KMS-11 (cell line): Measurements from ENCODE around the gene FAAP20.

ENCODE experiments used
- H2AFZ ChIP-seq: fragments of 200-600 bp; sonication (generic); 2 replicates; pipeline ENCODE4 v1.6.1; 2016; ENCODE audit warnings: antibody characterized with exemption, mixed run types, low read depth
- H3K27ac ChIP-seq: fragments of 200-600 bp; sonication (generic); 2 replicates; pipeline ENCODE4 v1.6.1; 2016; ENCODE audit warnings: mild to moderate bottlenecking, mixed run types
- H3K27me3 ChIP-seq: fragments of 200-600 bp; sonication (generic); 2 replicates; pipeline ENCODE4 v1.6.1; 2017; ENCODE audit warnings: mild to moderate bottlenecking, low read depth, mixed run types, moderate library complexity; ENCODE audit not compliant: insufficient read depth
- H3K36me3 ChIP-seq: fragments of 200-600 bp; sonication (generic); 2 replicates; pipeline ENCODE4 v1.6.1; 2017; ENCODE audit warnings: mild to moderate bottlenecking, mixed run types; ENCODE audit not compliant: insufficient read depth
- H3K4me1 ChIP-seq: fragments of 200-600 bp; sonication (generic); 2 replicates; pipeline ENCODE4 v1.6.1; 2016; ENCODE audit warnings: mild to moderate bottlenecking, low read depth, mixed run types; ENCODE audit not compliant: poor library complexity, severe bottlenecking
- H3K4me2 ChIP-seq: fragments of 200-600 bp; sonication (generic); 2 replicates; pipeline ENCODE4 v1.7.0; 2016; ENCODE audit warnings: mild to moderate bottlenecking, mixed run types
- H3K4me3 ChIP-seq: fragments of 200-600 bp; sonication (generic); IDR thresholded peaks from 2 replicates; pipeline ENCODE4 v1.6.1; 2017; ENCODE audit warnings: low read depth, low read length, mixed read lengths; ENCODE audit not compliant: insufficient read depth
- H3K79me2 ChIP-seq: fragments of 200-600 bp; sonication (generic); 2 replicates; pipeline ENCODE4 v1.6.1; 2016; ENCODE audit warnings: low read depth, mixed run types; ENCODE audit not compliant: insufficient read depth
- H3K9ac ChIP-seq: fragments of 200-600 bp; sonication (generic); 2 replicates; pipeline ENCODE4 v1.6.1; 2016; ENCODE audit warnings: mild to moderate bottlenecking, mixed run types
- H4K20me1 ChIP-seq: fragments of 200-600 bp; sonication (generic); 2 replicates; pipeline ENCODE4 v1.6.1; 2016; ENCODE audit warnings: mild to moderate bottlenecking, mixed run types; ENCODE audit not compliant: insufficient read depth
- TF ChIP-seq, protein P1 (sequence below): fragments of 200-600 bp; sonication (generic); conservative IDR thresholded peaks from 2 replicates; pipeline ENCODE4 v1.6.1; 2017; ENCODE audit warnings: low read depth, mild to moderate bottlenecking, antibody characterized with exemption, low read length, moderate library complexity, mixed read lengths

The FAAP20 gene

DNA sequence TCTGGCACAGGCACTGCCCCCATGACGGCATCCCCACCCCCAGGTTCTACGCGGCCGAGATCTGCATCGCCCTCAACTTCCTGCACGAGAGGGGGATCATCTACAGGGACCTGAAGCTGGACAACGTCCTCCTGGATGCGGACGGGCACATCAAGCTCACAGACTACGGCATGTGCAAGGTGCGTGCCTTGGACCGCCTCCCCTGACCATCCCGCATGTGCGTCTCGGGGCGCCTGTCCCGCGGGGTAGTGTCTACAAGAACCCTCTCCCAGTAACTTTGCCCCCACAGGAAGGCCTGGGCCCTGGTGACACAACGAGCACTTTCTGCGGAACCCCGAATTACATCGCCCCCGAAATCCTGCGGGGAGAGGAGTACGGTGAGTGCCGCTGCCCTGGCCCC, 22.6 kb downstream of the FAAP20 start:
- Histone ChIP-seq H3K4me2 (no peak overlapping the region), H3K36me3 (no peaks in the 10 kb centered on the region), H4K20me1 (no peaks in the 10 kb centered on the region), H3K4me1 (no peaks in the 10 kb centered on the region), H2AFZ (no peak overlapping the region), H3K9ac (no peak overlapping the region), H3K4me3 (no peak overlapping the region), H3K27me3 (peaks cover 66% of the 10 kb centered on the region), H3K79me2 (no peaks in the 10 kb centered on the region), H3K27ac (no peak overlapping the region)
- TF ChIP-seq, protein P1, sequence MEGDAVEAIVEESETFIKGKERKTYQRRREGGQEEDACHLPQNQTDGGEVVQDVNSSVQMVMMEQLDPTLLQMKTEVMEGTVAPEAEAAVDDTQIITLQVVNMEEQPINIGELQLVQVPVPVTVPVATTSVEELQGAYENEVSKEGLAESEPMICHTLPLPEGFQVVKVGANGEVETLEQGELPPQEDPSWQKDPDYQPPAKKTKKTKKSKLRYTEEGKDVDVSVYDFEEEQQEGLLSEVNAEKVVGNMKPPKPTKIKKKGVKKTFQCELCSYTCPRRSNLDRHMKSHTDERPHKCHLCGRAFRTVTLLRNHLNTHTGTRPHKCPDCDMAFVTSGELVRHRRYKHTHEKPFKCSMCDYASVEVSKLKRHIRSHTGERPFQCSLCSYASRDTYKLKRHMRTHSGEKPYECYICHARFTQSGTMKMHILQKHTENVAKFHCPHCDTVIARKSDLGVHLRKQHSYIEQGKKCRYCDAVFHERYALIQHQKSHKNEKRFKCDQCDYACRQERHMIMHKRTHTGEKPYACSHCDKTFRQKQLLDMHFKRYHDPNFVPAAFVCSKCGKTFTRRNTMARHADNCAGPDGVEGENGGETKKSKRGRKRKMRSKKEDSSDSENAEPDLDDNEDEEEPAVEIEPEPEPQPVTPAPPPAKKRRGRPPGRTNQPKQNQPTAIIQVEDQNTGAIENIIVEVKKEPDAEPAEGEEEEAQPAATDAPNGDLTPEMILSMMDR: no peak

DNA sequence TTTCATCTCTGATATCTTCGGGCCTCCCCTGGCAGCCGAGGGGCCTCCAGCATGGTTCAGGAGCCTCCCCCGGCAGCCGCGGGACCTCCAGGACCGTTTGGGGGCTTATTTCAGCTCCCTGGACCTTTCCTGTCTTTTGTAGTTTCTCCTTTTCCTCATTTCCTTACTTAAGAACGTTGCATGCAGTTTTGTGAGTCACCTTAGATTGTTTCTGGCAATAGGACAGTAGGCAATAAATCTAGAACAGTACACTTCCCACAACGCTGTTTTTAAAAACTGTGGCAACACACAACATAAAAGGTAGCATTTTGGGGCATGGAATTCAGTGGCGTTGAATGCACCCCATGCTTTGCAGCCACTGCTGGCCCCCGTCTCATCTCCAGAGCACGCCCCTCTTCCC, 24.4 kb downstream of the FAAP20 start:
- Histone ChIP-seq H3K79me2 (no peaks in the 10 kb centered on the region), H3K36me3 (no peaks in the 10 kb centered on the region)

DNA sequence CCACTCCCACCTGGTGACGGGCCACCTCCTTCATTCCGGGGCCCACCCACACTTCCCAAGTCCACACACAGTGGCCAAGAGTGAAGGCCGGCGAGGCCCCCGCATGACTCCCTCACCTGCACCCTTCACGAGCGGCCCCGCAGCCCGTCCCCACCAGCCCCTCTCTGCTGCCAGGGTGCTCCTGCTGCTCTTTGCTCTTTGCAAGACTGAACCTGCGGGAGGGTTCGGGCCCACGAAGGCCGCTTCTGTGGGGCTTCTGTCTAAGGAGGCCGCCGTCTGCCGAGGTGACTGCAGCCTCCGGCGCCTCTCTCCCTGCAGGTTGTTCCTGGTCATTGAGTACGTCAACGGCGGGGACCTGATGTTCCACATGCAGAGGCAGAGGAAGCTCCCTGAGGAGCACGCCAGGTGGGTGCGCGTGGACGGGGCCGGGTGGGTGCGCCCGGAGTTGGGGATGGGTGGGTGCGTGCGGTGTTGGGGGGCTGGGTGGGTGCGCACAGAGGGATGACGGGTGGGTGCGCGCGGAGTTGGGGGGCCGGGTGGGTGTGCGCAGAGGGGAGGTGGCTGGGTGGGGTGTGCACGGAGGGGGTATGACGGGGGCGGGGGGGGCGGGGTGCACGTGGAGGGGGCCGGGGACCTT, 25.3 kb downstream of the FAAP20 start:
- TF ChIP-seq, protein P1: no peak
- Histone ChIP-seq H3K36me3 (no peaks in the 10 kb centered on the region), H3K4me1 (no peaks in the 10 kb centered on the region), H4K20me1 (no peaks in the 10 kb centered on the region), H3K4me3 (no peak overlapping the region), H3K4me2 (no peak overlapping the region), H3K79me2 (no peaks in the 10 kb centered on the region), H3K27me3 (peaks cover 73% of the 10 kb centered on the region), H3K9ac (no peak overlapping the region), H2AFZ (no peak overlapping the region), H3K27ac (no peak overlapping the region)

More for the DNA sequence above, 24.4 kb downstream of the FAAP20 start:
- no peaks in the 10 kb centered on the region for H4K20me1 ChIP-seq
- no peak overlapping the region for H3K9ac ChIP-seq
- no peak overlapping the region for H3K4me3 ChIP-seq
- no peak overlapping the region for H2AFZ ChIP-seq
- H3K27me3 ChIP-seq: peaks cover 70% of the 10 kb centered on the region
- TF ChIP-seq, protein P1: no peak
- H3K4me2 ChIP-seq: no peak overlapping the region
- no peaks in the 10 kb centered on the region for H3K4me1 ChIP-seq
- no peak overlapping the region for H3K27ac ChIP-seq

DNA sequence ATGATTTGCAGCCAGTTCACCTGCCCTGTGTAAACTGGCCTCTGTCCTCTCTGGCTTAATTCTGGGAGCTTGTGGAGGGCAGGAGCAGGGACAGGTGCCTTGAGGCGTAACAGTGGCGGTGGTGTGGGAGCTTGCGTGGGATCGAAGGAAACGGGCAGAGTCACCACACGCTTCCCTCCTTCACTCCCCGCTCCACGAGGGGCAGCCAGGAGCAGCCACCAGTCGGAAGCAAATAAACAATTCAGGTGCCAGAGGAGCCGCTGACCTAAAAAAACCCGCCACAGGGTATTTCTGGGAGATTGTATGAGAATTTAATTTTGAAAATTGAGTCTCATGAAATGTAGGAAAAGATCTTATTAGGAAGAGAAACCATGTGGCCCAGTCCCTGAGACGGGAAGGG, 26.0 kb downstream of the FAAP20 start:
- no peaks in the 10 kb centered on the region for H3K4me1 ChIP-seq
- H3K36me3 ChIP-seq: no peaks in the 10 kb centered on the region
- no peak overlapping the region for H2AFZ ChIP-seq
- no peak overlapping the region for H3K9ac ChIP-seq
- no peak overlapping the region for H3K4me3 ChIP-seq
- H3K4me2 ChIP-seq: no peak overlapping the region
- no peaks in the 10 kb centered on the region for H3K79me2 ChIP-seq
- H4K20me1 ChIP-seq: no peaks in the 10 kb centered on the region
- TF ChIP-seq, protein P1: no peak
- H3K27ac ChIP-seq: no peak overlapping the region
- peaks cover 80% of the 10 kb centered on the region for H3K27me3 ChIP-seq
